ENCODE data around the gene PAIP1. TPM values are rescaled to one million over a fixed set of nuclear protein-coding genes. Genes with fewer than 3 reads are reported as not detected.

The PAIP1 gene
- total RNA-seq, 3 donors from 2014 or later = 70.5 to 104 (median 94.1) TPM

DNA sequence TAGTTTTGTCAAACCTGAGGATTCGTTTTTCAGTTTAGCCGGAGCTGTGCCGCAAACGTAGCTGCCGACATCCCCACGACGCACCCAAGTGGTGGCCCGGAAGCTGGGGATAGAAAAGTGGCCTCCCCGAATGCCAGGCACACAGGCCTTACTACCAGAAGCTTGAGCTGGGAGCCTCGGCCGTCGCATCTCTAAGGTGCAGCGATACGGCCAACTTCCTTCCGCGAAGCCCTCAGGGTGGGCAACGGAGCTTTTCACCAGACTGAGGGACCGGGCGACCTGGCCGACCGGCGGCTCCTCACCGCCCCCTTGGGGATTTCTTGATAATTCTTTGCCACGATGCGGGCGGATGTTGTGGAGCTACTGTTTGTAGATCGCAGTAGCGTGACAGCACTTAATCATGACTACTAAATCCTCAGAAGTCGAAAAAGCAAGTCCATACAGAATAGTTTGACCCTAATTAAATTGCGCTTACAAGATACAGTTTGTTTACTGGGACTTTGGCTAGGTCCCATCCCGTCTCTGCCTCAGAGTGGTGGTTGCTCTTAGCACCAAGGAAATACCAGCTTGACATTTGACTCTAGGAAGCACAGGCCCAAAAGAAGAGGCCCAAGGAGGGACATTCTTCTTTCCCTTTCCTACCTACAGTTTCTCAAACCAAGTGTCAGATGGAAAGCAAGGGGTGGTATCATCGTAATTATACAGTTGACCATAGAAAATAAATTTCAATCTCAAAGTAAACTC lies 72.6 kb downstream of the PAIP1 start:
- Histone ChIP-seq H3K4me3 (peak overlapping the region; percentile 75 to 92 (median 88)), H3K9me3 (no peaks in the 10 kb centered on the region), H3K36me3 (no peaks in the 10 kb centered on the region), H3K27me3 (no peaks in the 10 kb centered on the region), H3K4me1 (peaks cover 0 to 5% of the 10 kb centered on the region in 2 donors), H3K27ac (peak overlapping the region; percentile 92 to 93)
- TF ChIP-seq POLR2A (IDR thresholded peaks at IDR 0.05) (no peak), POLR2AphosphoS5 (IDR thresholded peaks at IDR 0.05) (peak in 1 of 3 donors; percentile 43)
- TF ChIP-seq, protein P1, sequence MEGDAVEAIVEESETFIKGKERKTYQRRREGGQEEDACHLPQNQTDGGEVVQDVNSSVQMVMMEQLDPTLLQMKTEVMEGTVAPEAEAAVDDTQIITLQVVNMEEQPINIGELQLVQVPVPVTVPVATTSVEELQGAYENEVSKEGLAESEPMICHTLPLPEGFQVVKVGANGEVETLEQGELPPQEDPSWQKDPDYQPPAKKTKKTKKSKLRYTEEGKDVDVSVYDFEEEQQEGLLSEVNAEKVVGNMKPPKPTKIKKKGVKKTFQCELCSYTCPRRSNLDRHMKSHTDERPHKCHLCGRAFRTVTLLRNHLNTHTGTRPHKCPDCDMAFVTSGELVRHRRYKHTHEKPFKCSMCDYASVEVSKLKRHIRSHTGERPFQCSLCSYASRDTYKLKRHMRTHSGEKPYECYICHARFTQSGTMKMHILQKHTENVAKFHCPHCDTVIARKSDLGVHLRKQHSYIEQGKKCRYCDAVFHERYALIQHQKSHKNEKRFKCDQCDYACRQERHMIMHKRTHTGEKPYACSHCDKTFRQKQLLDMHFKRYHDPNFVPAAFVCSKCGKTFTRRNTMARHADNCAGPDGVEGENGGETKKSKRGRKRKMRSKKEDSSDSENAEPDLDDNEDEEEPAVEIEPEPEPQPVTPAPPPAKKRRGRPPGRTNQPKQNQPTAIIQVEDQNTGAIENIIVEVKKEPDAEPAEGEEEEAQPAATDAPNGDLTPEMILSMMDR (IDR thresholded peaks at IDR 0.05) = peak; percentile 41 to 83 (median 67)
- intact Hi-C loops (cut with DNase I; ENCODE audit: low total_unique reads) = no loop called here
- peak; percentile 78 to 87 for DNase-seq (ENCODE audit: low spot score in 2 of 2)

DNA sequence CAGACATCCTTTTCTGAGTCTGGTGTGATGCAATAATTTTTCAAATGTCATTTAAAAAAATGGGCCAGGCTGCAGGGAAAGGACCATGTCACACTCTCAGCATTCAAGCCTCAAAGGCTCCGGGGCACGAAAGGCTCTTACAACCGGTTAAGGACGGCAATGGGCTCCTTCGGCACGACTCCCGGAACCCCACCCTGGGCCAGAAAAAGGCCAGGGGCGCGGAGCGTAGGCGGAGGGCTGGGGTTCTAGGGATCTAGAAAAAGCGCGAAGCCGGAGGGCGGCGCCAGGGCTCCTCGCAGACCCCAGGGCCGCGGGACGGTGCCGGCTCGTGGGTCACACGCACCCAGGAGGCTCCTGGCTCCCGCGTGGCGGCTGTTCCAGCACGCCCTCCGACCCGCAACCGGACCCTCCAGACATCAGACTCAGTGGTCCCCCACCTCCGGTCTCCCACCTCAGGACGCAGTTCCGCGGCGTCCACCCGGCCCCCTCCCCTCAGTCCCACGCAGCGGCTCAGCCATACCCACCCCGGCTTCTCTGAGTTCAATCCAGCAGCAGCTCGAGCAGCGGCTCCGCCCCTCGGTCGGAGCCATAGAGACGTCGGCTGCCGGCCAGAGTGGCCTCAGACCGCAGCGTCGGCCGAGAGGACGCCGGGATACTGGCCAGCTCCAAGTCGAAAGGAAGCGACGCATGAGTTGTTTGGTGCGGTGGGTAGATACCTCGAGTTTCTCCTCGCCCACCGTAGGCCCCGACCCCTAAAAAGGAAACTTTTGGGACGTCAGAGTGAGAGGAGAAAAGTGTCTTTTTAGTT lies 73.4 kb downstream of the PAIP1 start, which contains the start of gene TMEM267:
Gene TMEM267 (minus strand): TSS at position 568 of the 808 bp plus-strand sequence. CDS start 29,896 bp downstream, outside the sequence.
- peaks cover 0 to 5% of the 10 kb centered on the region in 2 donors for H3K4me1 ChIP-seq
- H3K9me3 ChIP-seq = no peaks in the 10 kb centered on the region
- no peaks in the 10 kb centered on the region for H3K27me3 ChIP-seq
- intact Hi-C loops (cut with DNase I; ENCODE audit: low total_unique reads) = no loop called here
- H3K27ac ChIP-seq = peak within 1 kb of the TSS; percentile 92 to 93
- TF ChIP-seq POLR2AphosphoS5 (IDR thresholded peaks at IDR 0.05) (peak in 2 of 3 donors; percentile 86 to 95), POLR2A (IDR thresholded peaks at IDR 0.05) (peak; percentile 90)
- TF ChIP-seq, protein P1 (IDR thresholded peaks at IDR 0.05) = no peak
- peak; percentile 90 to 91 for DNase-seq (ENCODE audit: low spot score in 2 of 2)
- no peaks in the 10 kb centered on the region for H3K36me3 ChIP-seq
- peak within 1 kb of the TSS; percentile 75 to 92 (median 88) for H3K4me3 ChIP-seq

DNA sequence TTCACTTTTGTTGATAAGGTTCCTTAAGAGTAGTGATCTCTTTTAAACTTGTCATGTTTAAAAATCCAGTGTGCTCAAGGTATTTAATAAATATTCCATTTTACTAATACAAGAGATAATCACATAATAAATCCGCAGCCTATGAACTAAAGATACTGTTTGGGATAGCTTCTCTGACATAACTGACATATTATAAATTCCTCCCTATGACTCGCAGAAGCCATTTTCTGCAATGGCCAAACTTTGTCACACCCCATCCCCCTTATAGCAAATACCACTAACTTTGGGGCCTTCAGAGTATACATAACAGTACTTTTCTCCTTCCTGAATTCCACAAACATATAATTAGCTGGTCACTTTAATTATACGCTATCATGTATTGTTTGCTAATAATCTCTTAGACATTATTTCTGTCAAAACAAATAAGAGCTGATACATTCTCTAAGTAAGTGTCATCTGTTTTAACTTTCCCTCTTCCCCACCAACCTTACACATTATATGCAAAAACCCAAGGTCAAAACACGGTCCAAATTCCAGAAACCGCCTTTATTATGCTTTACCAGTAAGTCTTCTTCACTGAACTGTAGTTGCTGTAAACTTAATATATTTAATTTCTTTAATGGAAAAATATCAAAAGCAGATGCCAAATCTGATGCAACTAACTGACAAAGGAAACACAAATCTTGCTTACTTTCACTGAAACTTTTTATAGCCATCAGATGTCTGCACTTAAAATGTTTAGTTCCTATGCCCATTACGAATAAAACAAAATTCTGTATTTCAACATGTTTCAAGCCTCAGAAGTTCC lies 74.2 kb downstream of the PAIP1 start:
- Histone ChIP-seq H3K4me3 (peak overlapping the region; percentile 75 to 92 (median 88)), H3K36me3 (no peaks in the 10 kb centered on the region), H3K27ac (peak overlapping the region; percentile 92 to 93), H3K9me3 (no peaks in the 10 kb centered on the region), H3K4me1 (peaks cover 0 to 5% of the 10 kb centered on the region in 2 donors), H3K27me3 (no peaks in the 10 kb centered on the region)
- intact Hi-C loops (cut with DNase I; ENCODE audit: low total_unique reads) = no loop called here
- no peak for DNase-seq (ENCODE audit: low spot score in 2 of 2)
- TF ChIP-seq POLR2AphosphoS5 (IDR thresholded peaks at IDR 0.05) = no peak
- TF ChIP-seq, protein P1 (IDR thresholded peaks at IDR 0.05) = no peak
- TF ChIP-seq POLR2A (IDR thresholded peaks at IDR 0.05) = no peak

Other genes starting within 250 kb of the PAIP1 start
- gene HMGCS1, start 243.7 kb downstream of the PAIP1 start, total RNA-seq = 10 to 100 TPM; 13.9 to 36.6 (median 26.5) TPM
- gene CCL28, start 144.7 kb downstream of the PAIP1 start, total RNA-seq = 100 to 1,000 TPM in 1 of 3 donors, 10 to 100 TPM in 1, 1 to 10 TPM in 1; 4.0 to 192 (median 53.4) TPM
- gene TMEM267, start 73.2 kb downstream of the PAIP1 start, total RNA-seq = 10 to 100 TPM; 11.7 to 21.7 (median 16.1) TPM
- 10 to 100 TPM in 1 of 3 donors, 1 to 10 TPM in 2; 1.8 to 12.9 (median 3.3) TPM for gene C5orf34, start 41.9 kb downstream of the PAIP1 start, total RNA-seq
- 100 to 1,000 TPM in 1 of 3 donors, 10 to 100 TPM in 2; 30.2 to 137 (median 39.2) TPM for gene NNT, start 46.1 kb upstream of the PAIP1 start, total RNA-seq